IPS-NIHi7 (cell line): ENCODE data around the gene CAPN5.
"Not testable (repeated sequence)": the region's sequence is repeated elsewhere in the genome, so short reads cannot be mapped to it uniquely, and the experiment has no call there.

ENCODE experiments used
- DNase-seq: peaks from one replicate; pipeline ENCODE4 v3.0.0; 2012; ENCODE audit warnings: mixed read lengths; ENCODE audit errors: extremely low spot score

Gene CAPN5

GRCh38 chr11:77042111-77042726 is 24.6 kb upstream of the CAPN5 start:
- no peak for DNase-seq

DNA sequence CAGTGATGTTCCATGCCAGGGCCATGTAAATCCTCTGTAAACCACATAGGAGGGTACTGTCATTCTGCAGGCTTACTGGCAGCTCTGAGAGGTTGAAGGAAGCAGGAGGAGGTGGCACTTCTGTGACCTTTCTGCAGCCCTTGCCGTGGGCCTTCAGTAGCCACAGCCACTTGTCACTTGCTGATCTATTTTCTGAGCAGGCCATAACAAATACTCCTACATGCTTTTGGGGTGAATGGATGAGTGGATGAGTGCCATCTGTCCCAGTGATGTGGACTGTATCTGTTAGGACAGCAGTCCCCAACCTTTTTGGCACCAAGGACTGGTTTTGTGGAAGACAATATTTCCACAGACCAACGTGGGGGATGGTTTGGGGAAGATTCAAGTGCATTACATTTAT is 22.4 kb upstream of the CAPN5 start:
- DNase-seq: no peak

GRCh38 chr11:77044886-77045285 is 21.9 kb upstream of the CAPN5 start:
- no peak for DNase-seq

DNA sequence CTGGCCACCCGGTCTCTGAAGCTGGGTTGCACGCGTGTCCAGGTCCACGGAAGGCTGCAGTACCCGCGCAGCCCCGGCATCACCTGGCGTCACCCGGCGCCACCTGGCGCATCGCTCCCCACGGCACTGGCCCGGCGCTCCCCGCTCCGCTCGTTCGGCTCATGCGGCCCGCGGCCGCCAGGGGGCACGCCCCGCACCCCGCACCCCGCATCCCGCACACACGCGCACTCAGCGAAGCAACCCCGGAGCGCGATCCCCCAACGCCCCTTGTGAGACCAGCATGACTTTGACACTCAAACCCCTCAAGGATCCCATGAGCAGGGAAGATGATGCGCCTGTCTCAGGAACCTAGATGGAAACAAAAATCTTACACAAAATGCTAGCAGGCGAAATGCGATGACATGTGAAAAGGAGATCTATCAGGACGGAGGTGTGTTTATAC is 20.7 kb upstream of the CAPN5 start:
- DNase-seq: peak; percentile 89

- peak; percentile 60 for DNase-seq
Observed at GRCh38 chr11:77047007-77047927, 19.5 kb upstream of the CAPN5 start.

DNA sequence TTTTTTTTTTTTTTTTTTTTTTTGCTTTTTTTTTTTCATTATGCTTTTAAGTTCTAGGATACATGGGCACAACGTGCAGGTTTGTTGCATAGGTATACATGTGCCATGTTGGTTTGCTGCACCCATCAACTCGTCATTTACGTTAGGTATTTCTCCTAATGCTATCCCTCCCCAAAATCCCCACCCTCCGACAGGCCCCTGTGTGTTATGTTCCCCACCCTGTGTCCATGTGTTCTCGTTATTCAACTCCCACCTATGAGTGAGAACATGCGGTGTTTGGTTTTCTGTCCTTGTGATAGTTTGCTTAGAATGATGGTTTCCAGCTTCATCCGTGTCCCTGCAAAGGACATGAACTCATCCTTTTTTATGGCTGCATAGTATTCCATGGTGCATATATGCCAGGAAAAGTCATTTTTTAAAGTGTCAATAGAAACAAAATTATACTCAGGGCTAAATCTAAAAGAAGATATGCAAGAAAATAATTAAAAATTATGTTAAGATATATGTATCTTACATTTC is 18.8 kb upstream of the CAPN5 start:
- DNase-seq: not testable (repeated sequence)

- no peak for DNase-seq
Observed at GRCh38 chr11:77049026-77049425, 17.7 kb upstream of the CAPN5 start.

DNA sequence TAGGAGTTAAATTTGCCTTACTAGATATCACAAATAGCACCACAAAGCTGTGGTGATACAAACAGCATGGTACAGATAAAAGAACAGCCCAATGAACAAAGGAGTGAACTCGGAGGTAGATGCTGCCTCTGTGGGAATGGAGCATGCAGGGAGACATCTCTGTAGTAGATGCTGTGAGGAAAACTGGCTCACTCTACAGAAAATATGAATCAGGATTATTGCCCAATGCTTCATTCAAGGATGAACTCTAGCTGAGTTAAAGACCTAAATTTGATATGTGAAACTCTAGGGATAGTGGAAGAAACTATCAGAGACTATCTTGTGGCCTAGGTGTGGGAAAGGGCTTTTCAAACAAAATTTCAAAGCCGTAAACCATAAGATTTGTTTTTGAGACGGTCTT is 15.3 kb upstream of the CAPN5 start:
- DNase-seq: no peak

DNA sequence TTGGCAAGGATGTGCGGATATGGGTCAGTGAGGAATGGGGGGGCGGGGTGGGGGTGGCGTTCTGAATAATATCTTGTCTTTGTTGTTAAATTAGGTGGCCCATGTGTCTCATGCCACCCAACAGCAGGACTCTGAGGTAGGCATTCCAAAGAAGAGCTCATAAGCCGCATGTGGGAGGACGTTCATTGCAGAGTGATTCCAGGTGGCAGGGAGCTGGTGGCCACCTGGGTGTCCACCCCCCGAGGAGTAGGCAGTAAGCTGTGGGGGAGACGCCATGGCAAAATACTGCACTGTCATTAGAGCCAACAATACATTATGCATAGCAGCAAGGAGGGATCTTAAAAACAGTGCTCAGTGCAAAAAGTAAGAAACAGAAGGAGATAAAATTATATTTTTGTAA is 14.3 kb upstream of the CAPN5 start:
- DNase-seq: no peak

- no peak for DNase-seq
Observed at GRCh38 chr11:77053217-77054015, 13.4 kb upstream of the CAPN5 start.

- DNase-seq: no peak
Observed at GRCh38 chr11:77054084-77054483, 12.7 kb upstream of the CAPN5 start.

DNA sequence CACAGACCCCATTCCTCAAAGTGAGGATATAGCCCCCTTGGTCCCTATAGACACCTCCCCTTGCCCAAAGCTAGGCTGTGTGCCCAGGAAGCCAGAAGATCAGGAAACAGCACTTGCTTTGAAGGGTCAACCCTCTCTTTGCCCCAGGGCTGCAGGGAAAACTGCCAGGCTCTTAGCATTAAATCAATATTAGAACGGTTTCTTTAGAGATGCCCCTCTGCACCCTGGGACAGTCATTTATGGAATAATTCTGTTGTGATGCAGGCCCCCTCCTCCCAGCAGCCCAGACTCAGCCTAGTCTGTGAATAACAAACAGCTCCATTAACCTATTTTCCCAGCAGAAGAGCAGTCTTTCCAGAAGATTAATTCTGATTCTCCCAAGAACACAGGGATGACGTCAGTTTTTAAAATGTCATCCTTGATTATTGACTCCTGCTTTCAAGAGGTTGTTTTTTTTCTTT is 11.6 kb upstream of the CAPN5 start:
- no peak for DNase-seq

GRCh38 chr11:77055913-77056312 is 10.9 kb upstream of the CAPN5 start:
- no peak for DNase-seq

DNA sequence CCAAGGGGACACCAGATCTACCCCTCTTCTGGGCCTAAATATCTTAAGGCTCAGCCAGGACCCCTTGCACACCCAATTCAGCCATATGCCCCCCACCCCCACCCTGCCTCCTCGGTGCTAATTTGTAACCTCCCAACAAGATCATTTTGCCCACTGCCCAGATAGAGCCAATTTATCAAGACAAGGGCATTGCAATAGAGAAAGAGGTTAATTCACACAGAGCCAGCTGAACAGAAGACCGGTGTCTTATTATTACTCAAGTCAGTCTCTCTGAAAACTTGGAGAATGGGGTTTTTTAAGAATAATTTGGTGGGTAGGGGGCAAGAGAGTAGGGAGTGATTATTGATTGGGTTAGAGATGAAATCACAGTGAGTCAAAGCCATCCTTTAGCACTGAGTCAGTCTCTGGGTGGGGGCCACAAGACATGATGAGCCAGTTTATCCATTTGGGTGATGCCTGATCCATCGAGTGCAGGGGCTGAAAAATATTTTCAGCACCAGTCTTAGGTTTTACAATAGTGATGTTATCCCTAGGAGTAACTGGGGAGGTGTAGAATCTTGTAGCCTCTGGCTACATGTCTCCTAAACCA is 9.9 kb upstream of the CAPN5 start:
- DNase-seq: no peak

DNA sequence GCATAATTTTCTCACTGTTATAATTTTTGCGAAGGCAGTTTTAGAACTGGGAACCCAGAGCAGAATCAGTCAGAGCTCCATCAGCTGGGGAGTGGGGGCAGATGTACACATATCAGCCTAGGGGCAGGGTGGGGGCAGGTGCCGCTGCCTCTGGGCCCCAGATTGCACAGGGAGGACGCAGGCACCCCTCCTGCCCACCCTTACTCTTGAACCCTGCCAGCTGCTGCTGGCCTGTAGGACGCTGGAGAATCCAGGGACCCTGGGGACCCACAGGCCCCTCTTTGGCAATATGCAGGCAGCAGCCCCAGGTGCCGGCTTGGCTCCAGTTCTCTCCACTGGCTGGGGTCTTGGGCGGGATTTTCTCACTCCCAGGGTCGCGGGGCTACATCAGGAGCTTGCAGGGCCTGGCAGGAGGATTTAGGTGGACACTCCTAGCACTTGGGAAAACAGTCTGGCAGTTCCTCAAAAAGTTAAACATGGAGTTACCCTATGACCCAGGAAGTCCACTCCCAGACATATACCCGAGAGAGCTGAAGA is 8.8 kb upstream of the CAPN5 start:
- no peak for DNase-seq

GRCh38 chr11:77058900-77059299 is 7.9 kb upstream of the CAPN5 start:
- no peak for DNase-seq

GRCh38 chr11:77059806-77060205 is 7.0 kb upstream of the CAPN5 start:
- no peak for DNase-seq

GRCh38 chr11:77060234-77060633 is 6.5 kb upstream of the CAPN5 start:
- no peak for DNase-seq

- not testable (repeated sequence) for DNase-seq
Observed at GRCh38 chr11:77061258-77061657, 5.5 kb upstream of the CAPN5 start.

GRCh38 chr11:77062924-77063323 is 3.8 kb upstream of the CAPN5 start:
- DNase-seq: no peak

DNA sequence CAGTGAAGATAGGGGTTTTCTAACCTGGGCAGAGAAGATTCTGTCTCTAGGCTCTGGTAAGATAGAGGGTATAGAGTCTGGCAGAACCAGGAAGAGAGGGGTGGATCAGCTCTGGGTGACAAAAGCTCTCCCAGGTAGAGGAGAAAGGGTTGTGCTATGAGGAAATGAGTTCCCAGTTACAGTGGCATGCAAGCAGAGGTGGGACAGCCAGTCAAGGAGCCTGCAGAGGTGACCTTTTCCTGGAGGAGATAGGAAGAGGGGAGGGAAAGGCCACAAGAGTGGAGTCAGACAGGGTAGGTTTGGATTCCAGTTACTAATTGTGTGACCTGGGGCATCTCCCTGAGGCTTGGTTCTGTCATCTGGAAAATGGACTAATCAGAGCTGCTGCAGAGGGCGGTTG is 3.4 kb upstream of the CAPN5 start:
- DNase-seq: no peak
